HG03439 (cell line): ENCODE results near the gene FOXD4L6.
"Not testable (repeated sequence)": the region's sequence is repeated elsewhere in the genome, so short reads cannot be mapped to it uniquely, and the experiment has no call there.

Experiments used
- ATAC-seq: cut with Tn5 transposase; IDR thresholded peaks from one replicate; pipeline ENCODE4 v1.9.1; 2021; ENCODE audit warnings: mild to moderate bottlenecking, moderate library complexity; ENCODE audit not compliant: unreplicated experiment

FOXD4L6 gene

GRCh38 chr9:41104542-41104941, 23.9 kb downstream of the FOXD4L6 start:
- ATAC-seq = not testable (repeated sequence)

GRCh38 chr9:41100508-41100907, 28.0 kb downstream of the FOXD4L6 start:
- ATAC-seq = not testable (repeated sequence)

- ATAC-seq = not testable (repeated sequence)
Observed at GRCh38 chr9:41098759-41099158, 29.7 kb downstream of the FOXD4L6 start.

DNA sequence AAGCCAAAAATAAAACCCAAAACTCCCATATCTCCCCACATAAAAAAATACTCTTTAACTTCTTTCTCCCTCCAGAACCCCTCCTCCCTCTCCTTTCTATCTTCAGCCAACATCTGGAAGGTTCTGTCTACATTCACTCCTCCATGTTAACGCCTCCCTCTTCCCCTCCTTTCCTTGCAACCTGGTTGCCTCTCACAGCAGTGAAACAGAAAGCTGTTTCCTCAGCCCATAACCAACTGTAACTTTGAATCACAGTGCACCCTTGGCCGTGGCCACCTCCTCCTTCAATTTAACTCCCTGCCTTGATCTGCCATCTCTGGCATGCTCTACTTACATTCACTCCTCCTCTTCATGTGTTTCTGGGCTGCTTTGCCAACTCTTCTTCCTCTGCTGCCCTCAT, 33.4 kb downstream of the FOXD4L6 start:
- ATAC-seq = not testable (repeated sequence)

DNA sequence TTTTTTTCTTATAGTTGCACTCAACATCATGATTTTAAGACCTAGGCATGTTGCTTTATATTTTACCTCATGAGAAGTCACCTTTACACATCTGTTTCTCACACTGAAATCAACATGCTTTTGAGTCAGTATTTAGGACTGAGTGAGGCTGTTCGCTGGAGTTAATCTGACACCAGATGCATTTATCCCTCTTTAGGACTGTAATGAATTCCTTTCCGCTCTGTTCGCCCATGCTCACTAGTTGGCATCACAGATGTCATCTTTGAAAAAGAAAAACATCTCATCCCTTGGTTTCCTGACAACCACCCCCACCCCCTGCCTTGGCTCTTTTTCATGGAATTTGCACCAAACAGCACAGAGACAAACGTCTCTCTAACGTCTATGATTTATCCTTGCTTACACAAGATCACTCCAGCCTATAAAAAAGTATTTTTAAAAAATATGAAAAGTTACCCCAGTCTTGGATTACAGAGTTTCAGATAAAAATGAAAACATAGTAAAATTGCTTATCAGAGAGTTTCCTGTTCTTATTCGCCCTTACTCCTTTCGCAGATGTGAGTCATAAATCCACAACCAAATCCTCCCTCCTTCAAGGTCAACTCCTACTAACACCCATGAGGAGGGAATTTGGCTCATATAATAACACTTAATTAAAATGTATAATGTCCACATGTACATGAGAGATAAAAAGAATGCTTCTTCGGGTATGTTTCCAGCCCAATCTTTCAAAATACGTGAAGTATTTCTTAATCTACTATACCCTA, 34.3 kb downstream of the FOXD4L6 start:
- not testable (repeated sequence) for ATAC-seq

DNA sequence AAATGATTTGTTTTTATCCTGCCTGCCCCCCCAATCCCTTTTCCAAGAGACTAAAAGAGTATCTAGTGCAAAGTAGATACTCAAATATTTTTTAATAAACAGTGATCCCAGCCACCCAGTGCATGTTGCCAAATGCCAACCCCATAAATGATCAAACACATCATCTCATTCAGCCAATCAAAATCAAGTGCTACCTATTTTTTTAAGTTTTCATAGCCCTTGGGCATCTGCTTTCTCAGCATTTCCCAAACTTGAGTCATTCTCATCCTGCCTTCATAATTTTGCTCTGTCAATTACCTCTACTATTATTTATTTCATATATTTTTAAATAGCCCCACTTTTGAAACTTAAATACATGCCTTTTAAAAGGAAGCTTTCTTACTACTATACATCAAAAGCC, 37.6 kb downstream of the FOXD4L6 start:
- not testable (repeated sequence) for ATAC-seq

- ATAC-seq = not testable (repeated sequence)
Observed at GRCh38 chr9:41090386-41090785, 38.1 kb downstream of the FOXD4L6 start.

DNA sequence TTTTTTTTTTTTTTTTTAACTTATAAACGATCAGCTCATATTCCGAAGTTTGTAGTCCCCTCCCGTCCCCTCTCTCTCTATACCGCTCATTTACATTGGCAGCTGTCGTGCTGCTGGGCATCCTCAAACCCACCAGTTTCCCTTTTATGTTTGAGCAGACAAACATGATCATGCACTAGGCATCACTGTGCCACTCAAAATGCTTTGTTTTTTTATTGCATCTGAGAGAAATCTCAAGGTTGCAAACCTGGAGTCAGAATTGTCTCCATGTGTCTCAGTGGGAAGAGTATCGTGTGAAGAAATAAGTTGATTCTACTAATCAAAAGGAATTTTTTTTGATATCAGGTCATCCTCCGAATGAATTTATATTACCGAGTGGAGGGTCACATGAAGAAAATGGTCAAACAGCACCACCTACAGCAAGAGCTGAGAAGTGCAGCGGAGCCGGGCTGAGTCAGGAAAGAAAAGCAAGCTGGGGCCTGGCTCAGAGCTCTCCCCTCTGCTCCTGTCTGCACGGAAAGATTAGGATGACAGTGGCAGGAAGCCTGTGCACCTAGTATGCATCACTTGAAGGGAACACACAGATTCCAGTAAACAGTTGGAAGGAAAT, 39.9 kb downstream of the FOXD4L6 start:
- ATAC-seq = peak; percentile 77

- not testable (repeated sequence) for ATAC-seq
Observed at GRCh38 chr9:41087929-41088328, 40.6 kb downstream of the FOXD4L6 start.

GRCh38 chr9:41087157-41087780, 41.2 kb downstream of the FOXD4L6 start:
- not testable (repeated sequence) for ATAC-seq

GRCh38 chr9:41086685-41087084, 41.8 kb downstream of the FOXD4L6 start:
- not testable (repeated sequence) for ATAC-seq

GRCh38 chr9:41086215-41086614, 42.3 kb downstream of the FOXD4L6 start:
- not testable (repeated sequence) for ATAC-seq

DNA sequence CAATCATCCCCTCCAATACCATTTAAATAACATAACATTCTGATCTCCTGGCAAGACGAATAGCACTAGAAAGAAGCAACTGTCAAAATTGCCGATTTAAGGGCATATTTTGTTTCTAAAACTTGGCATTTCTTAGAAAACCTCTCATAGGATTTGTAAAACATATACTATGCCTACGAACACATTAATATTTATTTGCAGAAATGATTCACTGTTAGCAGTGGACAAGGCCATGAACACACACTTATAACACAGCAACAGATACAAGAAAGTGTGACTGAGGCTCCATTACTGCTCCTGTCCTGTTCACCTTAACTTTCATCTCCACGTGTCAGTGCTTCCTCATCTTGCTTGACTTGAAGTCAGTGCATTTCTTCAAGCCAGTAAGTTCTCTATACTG, 46.1 kb downstream of the FOXD4L6 start:
- ATAC-seq = not testable (repeated sequence)

- ATAC-seq = not testable (repeated sequence)
Observed at GRCh38 chr9:41079464-41079863, 49.0 kb downstream of the FOXD4L6 start.

DNA sequence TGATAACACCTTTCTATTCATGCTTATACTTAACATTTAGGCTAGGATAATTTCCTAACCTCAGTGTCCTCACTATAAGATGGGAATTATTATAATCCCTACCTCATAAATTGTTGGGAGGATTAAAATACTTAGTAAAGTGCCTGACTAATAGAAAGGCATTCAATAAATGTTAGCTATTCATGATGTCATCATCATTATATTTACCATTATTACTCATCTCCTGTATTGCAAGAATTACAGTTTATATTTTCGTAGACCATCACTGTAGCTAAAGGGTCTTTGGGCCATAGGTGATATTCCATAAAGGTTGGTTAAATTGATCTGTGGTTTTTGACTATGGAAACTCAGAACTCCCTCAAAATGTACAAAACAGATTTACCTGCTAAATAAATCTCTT, 50.9 kb downstream of the FOXD4L6 start:
- not testable (repeated sequence) for ATAC-seq
